Prostate gland (tissue), 2 donors: Measurements from ENCODE around the gene GRIK3. TPM values are rescaled to one million over a fixed set of nuclear protein-coding genes. Genes with fewer than 3 reads are reported as not detected.

Source experiments
- DNase-seq: peaks from one replicate; pipeline ENCODE4 v3.0.0-alpha.2; 2019; ENCODE audit warnings: low spot score
- H3K27ac ChIP-seq, 2 donors: fragments of 200-600 bp; sonication (generic); 2 replicates each; pipeline ENCODE4 v1.5.1; 2017 to 2019
- H3K27me3 ChIP-seq: fragments of 200-600 bp; sonication (generic); replicated peaks from 2 replicates; pipeline ENCODE4 v1.5.1; 2019; ENCODE audit not compliant: insufficient read depth
- H3K36me3 ChIP-seq, 2 donors: fragments of 200-600 bp; sonication (generic); 1 replicate in 1 of 2; 2 replicates in 1 of 2; pipeline versions ENCODE4 v1.5.1 to v1.8.1; 2017 to 2019
- H3K4me1 ChIP-seq: fragments of 200-600 bp; sonication (generic); replicated peaks from 2 replicates; pipeline ENCODE4 v1.5.1; 2019
- H3K4me3 ChIP-seq, 2 donors: fragments of 200-600 bp; sonication (generic); 2 replicates each; pipeline ENCODE4 v1.5.1; 2017 to 2019
- H3K9me3 ChIP-seq: fragments of 200-600 bp; sonication (generic); 2 replicates; pipeline ENCODE4 v1.5.1; 2017
- CTCF ChIP-seq, 4 experiments: fragments of 200-600 bp in 2 of 4; fragments of 450-650 bp in 2 of 4; sonication (generic) in 2 of 4; IDR thresholded peaks; 1 replicate in 3 of 4; 2 replicates in 1 of 4; pipeline ENCODE4 v1.5.1; 2016 to 2019; ENCODE audit warnings: antibody characterized with exemption in 4 of 4, mild to moderate bottlenecking in 2 of 4, moderate library complexity in 2 of 4
- POLR2A ChIP-seq: fragments of 450-650 bp; IDR thresholded peaks from one replicate; pipeline ENCODE4 v1.6.1; 2016; ENCODE audit warnings: antibody characterized with exemption, mild to moderate bottlenecking
- POLR2AphosphoS5 ChIP-seq: sonication (generic); formaldehyde crosslinking; IDR thresholded peaks from one replicate; pipeline ENCODE4 v1.6.1; 2017; ENCODE audit warnings: antibody characterized with exemption
- WGBS: methylation state at CpG from one replicate; pipeline ENCODE4 v1.1.5; 2018; 5-methylcytosine and 5-hydroxymethylcytosine counted together
- intact Hi-C: fragments of 100-400 bp; cut with DNase I; formaldehyde crosslinking; loops from one replicate; pipeline ENCODE4 v1.14.2; 2022
- total RNA-seq, 2 donors: library from RNA; depleted of rRNA; stranded (reverse); fragments of >200 nt; gene quantifications; one replicate each; pipeline ENCODE4 v1.1.0, GENCODE V29; 2016

GRIK3 gene
- total RNA-seq, 2 donors from 2014 or later: 0.36 to 5.9 TPM

DNA sequence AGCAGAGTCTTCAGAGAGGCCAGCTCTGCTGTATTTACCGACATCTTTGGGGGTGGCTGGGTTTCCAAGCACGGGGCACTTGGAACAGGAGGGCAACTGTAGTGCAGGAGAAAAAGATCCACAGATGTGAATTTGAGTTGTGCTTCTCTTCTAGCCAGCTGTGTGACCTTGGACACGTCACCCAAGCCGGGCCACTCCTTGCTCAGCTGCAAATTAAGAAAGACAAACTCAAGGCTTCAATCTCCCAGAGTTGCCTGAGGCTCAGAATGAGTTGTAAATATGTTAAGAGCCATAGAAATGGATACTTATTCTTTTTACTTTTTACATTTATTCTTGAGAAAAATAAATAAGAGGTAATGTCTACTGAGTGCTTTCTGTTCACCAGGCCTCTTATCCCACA lies 24.3 kb downstream of the GRIK3 start:
- Histone ChIP-seq H3K36me3 (no peaks in the 10 kb centered on the region), H3K4me3 (no peak overlapping the region), H3K4me1 (no peaks in the 10 kb centered on the region), H3K9me3 (no peaks in the 10 kb centered on the region), H3K27ac (no peak overlapping the region), H3K27me3 (peaks cover 3% of the 10 kb centered on the region)
- DNase-seq: no peak
- no peak for TF ChIP-seq POLR2A
- no peak for TF ChIP-seq POLR2AphosphoS5
- no peak for TF ChIP-seq CTCF (IDR thresholded peaks at IDR 0.05)
- WGBS: 52% methylated on average over 4 of the region's 4 CpGs
- intact Hi-C loops: no loop called here

- 44% methylated on average over 5 of the region's 5 CpGs for WGBS
- Histone ChIP-seq H3K4me1 (no peaks in the 10 kb centered on the region), H3K27me3 (peaks cover 3% of the 10 kb centered on the region), H3K27ac (no peak overlapping the region), H3K4me3 (no peak overlapping the region), H3K9me3 (no peaks in the 10 kb centered on the region), H3K36me3 (no peaks in the 10 kb centered on the region)
- TF ChIP-seq POLR2A (no peak), CTCF (IDR thresholded peaks at IDR 0.05) (no peak), POLR2AphosphoS5 (no peak)
- DNase-seq: no peak
- intact Hi-C loops: no loop called here
Measured at GRCh38 chr1:37009521-37009920, 24.8 kb downstream of the GRIK3 start.

DNA sequence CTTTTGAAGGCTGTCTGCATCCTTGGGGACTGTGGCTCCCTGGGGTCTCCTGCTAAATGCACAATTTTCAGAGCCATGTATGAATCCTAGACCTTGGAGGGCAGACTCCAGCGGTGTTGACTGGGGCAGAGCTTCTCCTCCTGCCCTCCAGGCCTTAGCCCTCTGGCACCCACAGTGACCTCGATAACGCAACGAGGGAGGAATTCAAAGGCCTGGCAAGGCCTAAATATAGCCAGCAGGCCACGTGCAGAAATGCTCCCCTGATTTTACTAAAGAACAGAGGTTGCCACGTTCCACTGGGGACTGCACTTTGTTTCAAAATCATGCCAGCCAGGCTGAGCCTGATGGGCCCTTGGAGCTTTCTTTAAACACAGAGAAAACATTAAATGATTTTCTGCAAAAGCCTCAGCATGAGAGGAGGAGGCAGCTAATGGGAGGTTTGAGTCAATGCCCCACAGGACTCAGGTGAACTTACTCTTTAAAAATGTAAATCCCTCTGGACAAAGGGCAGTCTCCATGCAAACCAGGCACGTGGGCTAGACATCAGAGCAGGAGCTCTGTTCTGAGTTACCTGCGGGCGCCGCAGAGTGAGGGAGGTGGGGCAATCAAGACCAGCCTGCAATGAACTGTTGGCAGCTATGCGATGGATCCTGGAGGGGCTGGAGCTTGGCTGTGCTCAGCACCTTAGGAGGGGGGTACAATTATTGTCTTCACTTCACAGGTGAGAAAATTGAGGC lies 28.0 kb downstream of the GRIK3 start:
- Histone ChIP-seq H3K27ac (no peak overlapping the region), H3K27me3 (no peaks in the 10 kb centered on the region), H3K4me1 (no peaks in the 10 kb centered on the region), H3K36me3 (no peaks in the 10 kb centered on the region), H3K9me3 (no peaks in the 10 kb centered on the region), H3K4me3 (no peak overlapping the region)
- no peak for TF ChIP-seq POLR2AphosphoS5
- no peak for TF ChIP-seq POLR2A
- no peak for TF ChIP-seq CTCF (IDR thresholded peaks at IDR 0.05)
- 66% methylated on average over 11 of the region's 11 CpGs for WGBS
- no peak for DNase-seq
- intact Hi-C loops: no loop called here

DNA sequence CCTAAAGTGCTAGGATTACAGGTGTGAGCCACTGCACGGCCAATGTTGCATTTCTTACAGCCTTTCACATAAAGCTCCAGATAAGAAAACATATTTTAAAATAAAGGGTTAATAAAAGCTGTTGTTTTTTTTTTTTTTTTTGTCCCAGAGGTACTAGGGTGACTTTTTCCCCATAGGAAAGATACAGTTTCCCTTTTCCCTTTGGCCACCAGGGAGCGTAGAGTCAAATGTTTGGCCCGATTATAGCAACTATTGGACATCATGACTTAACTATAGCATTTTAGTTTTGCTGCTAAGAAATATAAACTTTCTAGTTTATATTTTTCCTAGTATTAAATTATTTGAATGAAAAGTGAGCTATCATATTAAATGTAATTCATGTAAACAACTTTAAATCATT lies 31.4 kb downstream of the GRIK3 start:
- Histone ChIP-seq H3K9me3 (no peaks in the 10 kb centered on the region), H3K27ac (no peak overlapping the region), H3K36me3 (no peaks in the 10 kb centered on the region), H3K4me1 (no peaks in the 10 kb centered on the region), H3K27me3 (no peaks in the 10 kb centered on the region), H3K4me3 (no peak overlapping the region)
- no peak for DNase-seq
- intact Hi-C loops: no loop called here
- WGBS: 94% methylated on average over 3 of the region's 3 CpGs
- TF ChIP-seq CTCF (IDR thresholded peaks at IDR 0.05): no peak
- no peak for TF ChIP-seq POLR2A
- no peak for TF ChIP-seq POLR2AphosphoS5

- Histone ChIP-seq H3K27me3 (no peaks in the 10 kb centered on the region), H3K36me3 (no peaks in the 10 kb centered on the region), H3K4me1 (no peaks in the 10 kb centered on the region), H3K27ac (no peak overlapping the region), H3K9me3 (no peaks in the 10 kb centered on the region), H3K4me3 (no peak overlapping the region)
- intact Hi-C loops: no loop called here
- no peak for DNase-seq
- WGBS: 36% methylated on average over 2 of the region's 2 CpGs
- TF ChIP-seq CTCF (IDR thresholded peaks at IDR 0.05) (no peak), POLR2AphosphoS5 (no peak), POLR2A (no peak)
Measured at GRCh38 chr1:37001703-37002102, 32.6 kb downstream of the GRIK3 start.
